Activated B cell treated with CpG ODN at 0.5 μM for 24 hours (primary cell): Measurements from ENCODE around the gene CAST. TPM values are rescaled to one million over a fixed set of nuclear protein-coding genes. Genes with fewer than 3 reads are reported as not detected.

ENCODE experiments used
- ATAC-seq: fragments of 200-7000 bp; cut with Tn5 transposase; one replicate; pipeline ENCODE4 v1.10.0; 2021; ENCODE audit warnings: low read depth, mild to moderate bottlenecking, moderate library complexity
- CTCF ChIA-PET: fragments of 350-600 bp; sonication (Branson Sonifier 250); formaldehyde crosslinking; loops from one replicate; lab custom pipeline; 2021; ENCODE audit warnings: antibody characterized with exemption; lab: Charles Lee
- POLR2A ChIA-PET: fragments of 350-600 bp; sonication (Branson Sonifier 250); formaldehyde crosslinking; loops from one replicate; lab custom pipeline; 2021; ENCODE audit warnings: antibody characterized with exemption; lab: Charles Lee
- DNase-seq: peaks from one replicate; pipeline ENCODE4 v3.0.0; 2022
- H3K27ac Mint-ChIP-seq: one replicate; pipeline ENCODE4 v1.8.0; 2020; ENCODE audit warnings: mixed read lengths
- H3K27me3 Mint-ChIP-seq: one replicate; pipeline ENCODE4 v1.8.0; 2021; ENCODE audit warnings: mixed read lengths
- H3K36me3 Mint-ChIP-seq: one replicate; pipeline ENCODE4 v1.8.0; 2021; ENCODE audit warnings: low read depth, mixed read lengths
- H3K4me1 Mint-ChIP-seq: one replicate; pipeline ENCODE4 v1.8.0; 2021; ENCODE audit warnings: mixed read lengths
- H3K4me3 Mint-ChIP-seq: one replicate; pipeline ENCODE4 v1.8.0; 2020; ENCODE audit warnings: mild to moderate bottlenecking, mixed read lengths
- H3K9me3 Mint-ChIP-seq: one replicate; pipeline ENCODE4 v1.8.0; 2020; ENCODE audit warnings: mixed read lengths
- CTCF ChIP-seq: fragments of 200-600 bp; IDR thresholded peaks from one replicate; pipeline ENCODE4 v1.8.0; 2022; ENCODE audit warnings: antibody characterized with exemption, mild to moderate bottlenecking
- intact Hi-C: fragments of 100-400 bp; cut with micrococcal nuclease; formaldehyde crosslinking; loops from one replicate; pipeline ENCODE4 v1.15.1; 2024
- total RNA-seq: library from RNA; stranded (reverse); gene quantifications from 2 replicates; pipeline ENCODE4 v1.2.3, GENCODE V29; 2022

The CAST gene
- total RNA-seq, 1 donor from 2014 or later = 211 TPM

- Mint-ChIP-seq H3K36me3 (peaks cover 85% of the 10 kb centered on the region), H3K4me3 (no peak overlapping the region), H3K4me1 (no peaks in the 10 kb centered on the region), H3K27ac (no peak overlapping the region), H3K9me3 (no peaks in the 10 kb centered on the region), H3K27me3 (no peaks in the 10 kb centered on the region)
- ATAC-seq (no peak), DNase-seq (no peak)
- TF ChIP-seq CTCF = no peak
- ChIA-PET CTCF (no interaction called here), POLR2A (no interaction called here)
- intact Hi-C loops = no loop called here
Observed at GRCh38 chr5:96775050-96775449, 112.9 kb downstream of the CAST start.

GRCh38 chr5:96775689-96776088 is 113.5 kb downstream of the CAST start:
- Mint-ChIP-seq H3K27ac (no peak overlapping the region), H3K4me3 (no peak overlapping the region), H3K27me3 (no peaks in the 10 kb centered on the region), H3K9me3 (no peaks in the 10 kb centered on the region), H3K4me1 (no peaks in the 10 kb centered on the region), H3K36me3 (peaks cover 86% of the 10 kb centered on the region)
- ATAC-seq = no peak
- ChIA-PET CTCF (no interaction called here), POLR2A (no interaction called here)
- intact Hi-C loops = no loop called here
- no peak for DNase-seq
- TF ChIP-seq CTCF = no peak

DNA sequence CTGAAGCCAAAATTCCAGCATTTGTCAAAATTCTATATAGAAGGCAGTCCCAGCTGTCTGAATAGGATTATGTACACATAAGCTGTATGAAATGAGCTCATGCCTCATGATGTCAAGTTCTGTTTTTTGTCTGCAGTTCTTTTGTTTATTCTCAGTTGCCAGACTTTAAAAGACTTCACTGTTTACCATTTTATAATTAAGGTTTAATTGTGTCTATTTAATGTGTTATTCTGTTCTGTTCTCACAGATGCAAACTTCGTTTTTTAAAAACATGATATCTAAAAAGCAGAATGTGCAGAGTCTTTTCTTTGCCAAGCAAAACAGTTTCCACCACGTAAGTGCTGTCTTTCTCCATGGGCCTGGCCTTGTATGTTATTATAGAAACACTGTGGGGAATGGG is 114.4 kb downstream of the CAST start:
- peaks cover 86% of the 10 kb centered on the region for H3K36me3 Mint-ChIP-seq

DNA sequence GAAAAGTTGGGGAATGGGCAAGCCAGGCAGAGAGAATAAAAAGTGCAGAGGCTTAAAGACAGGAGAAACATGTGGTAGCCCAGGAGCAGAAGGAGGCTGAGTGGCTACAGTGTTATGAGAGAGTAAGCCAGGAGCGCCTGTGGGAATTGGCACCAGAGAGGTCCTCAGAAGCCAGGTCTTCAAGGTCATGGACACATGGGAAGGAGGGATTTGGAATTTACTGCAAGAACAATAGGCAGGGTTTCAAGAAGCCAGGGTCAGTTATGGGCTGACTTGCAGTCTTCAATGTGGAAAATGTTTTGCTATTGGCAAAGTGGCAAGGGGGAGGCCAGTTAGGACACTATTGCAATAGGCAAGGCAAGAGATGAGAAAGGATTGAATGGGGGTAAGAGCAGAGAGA is 116.2 kb downstream of the CAST start:
- ChIA-PET POLR2A (no interaction called here), CTCF (no interaction called here)
- H3K4me1 Mint-ChIP-seq = no peaks in the 10 kb centered on the region
- no peak for DNase-seq
- no peak overlapping the region for H3K4me3 Mint-ChIP-seq
- no peak for TF ChIP-seq CTCF
- no peak for ATAC-seq
- no peaks in the 10 kb centered on the region for H3K9me3 Mint-ChIP-seq
- H3K36me3 Mint-ChIP-seq = peaks cover 89% of the 10 kb centered on the region
- H3K27ac Mint-ChIP-seq = no peak overlapping the region
- H3K27me3 Mint-ChIP-seq = no peaks in the 10 kb centered on the region
- intact Hi-C loops = no loop called here

More for the DNA sequence above, 114.4 kb downstream of the CAST start:
- no peaks in the 10 kb centered on the region for H3K27me3 Mint-ChIP-seq
- H3K9me3 Mint-ChIP-seq = no peaks in the 10 kb centered on the region
- intact Hi-C loops = no loop called here
- no peak overlapping the region for H3K4me3 Mint-ChIP-seq
- ChIA-PET CTCF (no interaction called here), POLR2A (interaction anchor here (0.6 to 0.7 kb wide), 2 partner anchors 17 to 31 kb away, joined by 4 to 10 read pairs; partner anchors contain the start of gene ERAP1)
- no peak overlapping the region for H3K27ac Mint-ChIP-seq
- no peak for ATAC-seq
- no peaks in the 10 kb centered on the region for H3K4me1 Mint-ChIP-seq
- no peak for TF ChIP-seq CTCF
- DNase-seq = no peak

DNA sequence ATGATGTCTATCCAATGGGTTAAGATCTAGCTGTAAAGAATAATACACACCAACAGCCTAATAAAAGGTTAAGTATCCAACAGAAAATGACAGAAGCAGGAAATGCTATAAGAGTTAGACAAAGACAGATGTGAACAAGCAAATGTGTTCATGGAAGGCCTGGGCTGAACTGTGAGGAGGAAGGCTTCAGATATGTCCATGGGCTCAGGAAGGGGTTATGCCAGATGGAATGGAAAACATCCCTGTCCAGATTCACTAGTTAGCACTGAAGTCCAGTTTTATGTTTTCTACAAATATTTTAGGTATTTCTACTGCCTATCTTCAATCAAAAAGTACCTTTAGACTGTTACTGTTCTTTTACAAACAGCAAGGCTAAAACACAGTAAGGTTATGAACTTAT is 118.5 kb downstream of the CAST start:
- intact Hi-C loops = no loop called here
- Mint-ChIP-seq H3K9me3 (no peaks in the 10 kb centered on the region), H3K4me1 (no peaks in the 10 kb centered on the region), H3K36me3 (peaks cover 91% of the 10 kb centered on the region), H3K27ac (no peak overlapping the region), H3K27me3 (no peaks in the 10 kb centered on the region), H3K4me3 (no peak overlapping the region)
- ChIA-PET CTCF (interaction anchor here (1.1 to 1.6 kb wide), 2 partner anchors 28 to 381 kb away, joined by 3 to 4 read pairs; no protein-coding TSS in a partner anchor), POLR2A (interaction anchor here (0.5 kb wide), 1 partner anchor 18 kb away, joined by 6 read pairs; no protein-coding TSS in a partner anchor)
- no peak for TF ChIP-seq CTCF
- DNase-seq = no peak
- no peak for ATAC-seq
